ENCODE data around the gene CHN2.

DNA sequence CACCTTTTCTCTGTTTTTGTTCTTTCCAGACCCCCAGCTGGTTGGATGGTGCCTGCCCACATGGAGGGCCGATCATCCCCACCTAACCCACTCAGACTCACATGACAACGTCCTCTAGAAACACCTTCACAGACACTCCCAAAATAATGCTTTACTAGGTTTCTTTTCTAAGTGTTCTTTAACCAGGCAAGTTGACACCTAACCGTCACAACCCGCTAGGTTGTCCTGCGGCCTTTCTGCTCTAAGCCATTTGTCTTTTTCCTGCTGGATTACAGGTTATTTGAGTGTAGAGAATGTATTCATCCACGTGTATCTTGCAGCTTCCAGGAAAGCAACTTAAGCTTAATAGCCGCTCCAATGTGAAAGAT is 54.8 kb downstream of the CHN2 start:
- TF ChIP-seq, protein P1, sequence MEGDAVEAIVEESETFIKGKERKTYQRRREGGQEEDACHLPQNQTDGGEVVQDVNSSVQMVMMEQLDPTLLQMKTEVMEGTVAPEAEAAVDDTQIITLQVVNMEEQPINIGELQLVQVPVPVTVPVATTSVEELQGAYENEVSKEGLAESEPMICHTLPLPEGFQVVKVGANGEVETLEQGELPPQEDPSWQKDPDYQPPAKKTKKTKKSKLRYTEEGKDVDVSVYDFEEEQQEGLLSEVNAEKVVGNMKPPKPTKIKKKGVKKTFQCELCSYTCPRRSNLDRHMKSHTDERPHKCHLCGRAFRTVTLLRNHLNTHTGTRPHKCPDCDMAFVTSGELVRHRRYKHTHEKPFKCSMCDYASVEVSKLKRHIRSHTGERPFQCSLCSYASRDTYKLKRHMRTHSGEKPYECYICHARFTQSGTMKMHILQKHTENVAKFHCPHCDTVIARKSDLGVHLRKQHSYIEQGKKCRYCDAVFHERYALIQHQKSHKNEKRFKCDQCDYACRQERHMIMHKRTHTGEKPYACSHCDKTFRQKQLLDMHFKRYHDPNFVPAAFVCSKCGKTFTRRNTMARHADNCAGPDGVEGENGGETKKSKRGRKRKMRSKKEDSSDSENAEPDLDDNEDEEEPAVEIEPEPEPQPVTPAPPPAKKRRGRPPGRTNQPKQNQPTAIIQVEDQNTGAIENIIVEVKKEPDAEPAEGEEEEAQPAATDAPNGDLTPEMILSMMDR (IDR thresholded peaks at IDR 0.05 in 2 of 3, conservative IDR thresholded peaks at IDR 0.05 in 1 of 3; ENCODE audit: borderline replicate concordance in 1 of 3, insufficient read depth in 1 of 3, low read depth in 2 of 3, low read length in 2 of 3) = no peak
- TF ChIP-seq EZH2 (IDR thresholded peaks at IDR 0.05) = no peak
- TF ChIP-seq, protein P2, sequence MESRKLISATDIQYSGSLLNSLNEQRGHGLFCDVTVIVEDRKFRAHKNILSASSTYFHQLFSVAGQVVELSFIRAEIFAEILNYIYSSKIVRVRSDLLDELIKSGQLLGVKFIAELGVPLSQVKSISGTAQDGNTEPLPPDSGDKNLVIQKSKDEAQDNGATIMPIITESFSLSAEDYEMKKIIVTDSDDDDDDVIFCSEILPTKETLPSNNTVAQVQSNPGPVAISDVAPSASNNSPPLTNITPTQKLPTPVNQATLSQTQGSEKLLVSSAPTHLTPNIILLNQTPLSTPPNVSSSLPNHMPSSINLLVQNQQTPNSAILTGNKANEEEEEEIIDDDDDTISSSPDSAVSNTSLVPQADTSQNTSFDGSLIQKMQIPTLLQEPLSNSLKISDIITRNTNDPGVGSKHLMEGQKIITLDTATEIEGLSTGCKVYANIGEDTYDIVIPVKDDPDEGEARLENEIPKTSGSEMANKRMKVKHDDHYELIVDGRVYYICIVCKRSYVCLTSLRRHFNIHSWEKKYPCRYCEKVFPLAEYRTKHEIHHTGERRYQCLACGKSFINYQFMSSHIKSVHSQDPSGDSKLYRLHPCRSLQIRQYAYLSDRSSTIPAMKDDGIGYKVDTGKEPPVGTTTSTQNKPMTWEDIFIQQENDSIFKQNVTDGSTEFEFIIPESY (IDR thresholded peaks at IDR 0.05; ENCODE audit: extremely low read depth, insufficient replicate concordance, low read length) = no peak
- TF ChIP-seq SIN3A (IDR thresholded peaks at IDR 0.05; ENCODE audit: low read depth) = no peak
- no peak for TF ChIP-seq POLR2AphosphoS5 (IDR thresholded peaks at IDR 0.05; ENCODE audit: low read depth, low read length)
- no peak for TF ChIP-seq POLR2A (IDR thresholded peaks at IDR 0.05; ENCODE audit: borderline replicate concordance, extremely low read depth, insufficient read depth, insufficient read length)
- TF ChIP-seq, protein P3, sequence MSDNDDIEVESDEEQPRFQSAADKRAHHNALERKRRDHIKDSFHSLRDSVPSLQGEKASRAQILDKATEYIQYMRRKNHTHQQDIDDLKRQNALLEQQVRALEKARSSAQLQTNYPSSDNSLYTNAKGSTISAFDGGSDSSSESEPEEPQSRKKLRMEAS (IDR thresholded peaks at IDR 0.05) = no peak

Data from HCT116 (cell line).